OCI-LY7 (cell line): ENCODE results near the gene EFCAB11. TPM values are rescaled to one million over a fixed set of nuclear protein-coding genes. Genes with fewer than 3 reads are reported as not detected.

ENCODE experiments used
- BruUV-seq: library from RNA; stranded (reverse); fragments of 400-500 nt; replicated peaks from 2 replicates; lab custom pipeline; 2021; lab: Mats Ljungman, UMichigan
- CTCF ChIA-PET: fragments of 300-600 bp; sonication (Branson Sonifier 250); formaldehyde crosslinking; loops from one replicate; lab custom pipeline; 2022; ENCODE audit warnings: antibody characterized with exemption; ENCODE audit not compliant: unreplicated experiment; lab: Charles Lee
- POLR2A ChIA-PET: fragments of 300-600 bp; sonication (Branson Sonifier 250); formaldehyde crosslinking; loops from one replicate; lab custom pipeline; 2022; ENCODE audit warnings: antibody characterized with exemption; lab: Charles Lee
- DNase-seq: peaks from one replicate; pipeline ENCODE4 v3.0.0-alpha.2; 2015; ENCODE audit warnings: low spot score
- H2AFZ ChIP-seq: fragments of 200-600 bp; sonication (generic), shearing (Covaris generic); 2 replicates; pipeline ENCODE4 v1.6.1; 2014; ENCODE audit warnings: mild to moderate bottlenecking, antibody characterized with exemption, low read length, moderate library complexity
- H3K27ac ChIP-seq: fragments of 200-600 bp; sonication (generic); 2 replicates; pipeline ENCODE4 v1.5.1; 2014; ENCODE audit warnings: mixed run types, low read depth, mild to moderate bottlenecking, moderate library complexity, low read length, inconsistent platforms; ENCODE audit not compliant: poor library complexity, severe bottlenecking
- H3K36me3 ChIP-seq: fragments of 200-600 bp; sonication (generic); 2 replicates; pipeline ENCODE4 v1.6.1; 2014; ENCODE audit warnings: mild to moderate bottlenecking, antibody characterized with exemption, low read length, moderate library complexity, mixed read lengths; ENCODE audit not compliant: insufficient read depth
- H3K4me1 ChIP-seq: fragments of 200-600 bp; sonication (generic); 2 replicates; pipeline ENCODE4 v1.5.1; 2014; ENCODE audit warnings: mild to moderate bottlenecking, low read length; ENCODE audit not compliant: insufficient read depth, poor library complexity, severe bottlenecking
- H3K4me2 ChIP-seq: fragments of 200-600 bp; sonication (generic); 2 replicates; pipeline ENCODE4 v1.6.1; 2014; ENCODE audit warnings: mild to moderate bottlenecking, low read length
- H3K4me3 ChIP-seq: fragments of 200-600 bp; sonication (generic); 2 replicates; pipeline ENCODE4 v1.5.1; 2014; ENCODE audit warnings: mild to moderate bottlenecking, low read depth, low read length; ENCODE audit not compliant: poor library complexity, severe bottlenecking
- H3K79me2 ChIP-seq: fragments of 200-600 bp; sonication (generic); 2 replicates; pipeline ENCODE4 v1.6.1; 2016; ENCODE audit warnings: low read depth, mild to moderate bottlenecking, low read length, moderate library complexity, mixed read lengths; ENCODE audit not compliant: insufficient read depth
- H3K9me2 ChIP-seq: fragments of 200-600 bp; sonication (generic); 2 replicates; pipeline ENCODE4 v1.6.1; 2016; ENCODE audit warnings: mild to moderate bottlenecking, low read length, mixed read lengths; ENCODE audit not compliant: insufficient read depth
- H3K9me3 ChIP-seq: fragments of 200-600 bp; sonication (generic); 2 replicates; pipeline ENCODE4 v1.6.1; 2014; ENCODE audit warnings: mild to moderate bottlenecking, mixed run types, low read length, mixed read lengths
- H4K20me1 ChIP-seq: fragments of 200-600 bp; sonication (generic); 2 replicates; pipeline ENCODE4 v1.6.1; 2014; ENCODE audit warnings: mild to moderate bottlenecking, antibody characterized with exemption, low read length, moderate library complexity, mixed read lengths; ENCODE audit not compliant: insufficient read depth
- EZH2phosphoT487 ChIP-seq: fragments of 200-600 bp; sonication (generic); IDR thresholded peaks from 2 replicates; pipeline ENCODE4 v1.6.1; 2018; ENCODE audit warnings: low read depth, borderline replicate concordance, mild to moderate bottlenecking, mixed run types, antibody characterized with exemption, low read length, moderate library complexity, mixed read lengths
- intact Hi-C: fragments of 100-400 bp; cut with micrococcal nuclease; formaldehyde crosslinking; loops from one replicate; pipeline ENCODE4 v1.10.0; 2022; ENCODE audit not compliant: unreplicated experiment
- total RNA-seq, 2 experiments: library from RNA; depleted of rRNA in 1 of 2; stranded (reverse); fragments of >200 nt in 1 of 2; shearing (Covaris generic) in 1 of 2; gene quantifications; 2 replicates each; pipeline ENCODE4 v1.2.3, GENCODE V29; 2014 to 2022
- TF ChIP-seq, protein P1 (sequence below): fragments of 200-600 bp; sonication (generic); conservative IDR thresholded peaks from 2 replicates; pipeline ENCODE4 v1.5.1; 2014; ENCODE audit warnings: mild to moderate bottlenecking, antibody characterized with exemption, low read length, moderate library complexity, mixed read lengths

EFCAB11 gene
- total RNA-seq, 2 experiments from 2014 or later, result 9.3 to 29.5 TPM

DNA sequence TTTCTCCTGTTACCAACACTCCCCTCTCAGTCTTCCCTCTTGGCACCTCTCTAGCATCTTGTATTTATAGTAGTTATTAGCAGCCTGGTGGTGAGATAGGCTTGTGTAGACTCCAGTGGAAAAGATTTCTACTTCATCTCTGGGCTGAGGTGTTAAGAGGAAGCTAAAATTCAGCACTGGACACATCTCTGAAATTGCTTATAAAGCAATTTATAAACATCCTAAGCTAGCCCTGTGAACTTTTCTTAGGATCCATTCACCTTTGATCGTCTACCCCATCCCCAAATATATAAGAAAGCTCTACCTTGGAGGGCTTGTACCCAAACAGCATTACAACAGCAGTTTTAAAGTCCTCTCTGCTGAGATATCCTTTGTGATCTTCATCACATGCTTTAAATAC is 928 bp downstream of the EFCAB11 start:
- Histone ChIP-seq H2AFZ (peak overlapping the region; percentile 68; the same call in 1 of the 2 replicates), H3K79me2 (peaks cover 27% of the 10 kb centered on the region)
- POLR2A ChIA-PET, result no interaction called here

DNA sequence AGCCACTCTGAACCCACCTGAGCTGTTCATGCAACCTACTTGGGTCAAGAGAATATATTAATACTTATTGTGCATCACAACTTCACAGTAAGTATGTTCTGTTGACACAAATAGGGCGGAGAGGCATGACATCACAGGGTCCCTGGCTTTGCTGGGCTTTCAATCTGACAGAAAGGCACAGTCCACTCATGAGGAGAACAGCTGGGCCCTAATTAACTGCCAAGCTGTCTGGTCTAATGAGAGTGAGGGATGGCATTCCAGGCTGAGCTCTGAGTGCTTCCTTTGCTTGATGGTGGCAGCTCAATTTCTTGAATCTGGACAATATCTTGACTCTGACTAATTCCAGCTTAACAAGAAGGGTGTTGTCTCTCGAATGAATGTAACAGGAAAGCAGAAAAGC is 2.0 kb downstream of the EFCAB11 start:
- no TSS peak for BruUV-seq
- POLR2A ChIA-PET, result interaction anchor here (0.7 kb wide), 1 partner anchor 644 kb away, joined by 3 read pairs; no protein-coding TSS in a partner anchor
- peaks cover 7% of the 10 kb centered on the region for H3K9me3 ChIP-seq
- TF ChIP-seq EZH2phosphoT487, result no peak
- TF ChIP-seq, protein P1, sequence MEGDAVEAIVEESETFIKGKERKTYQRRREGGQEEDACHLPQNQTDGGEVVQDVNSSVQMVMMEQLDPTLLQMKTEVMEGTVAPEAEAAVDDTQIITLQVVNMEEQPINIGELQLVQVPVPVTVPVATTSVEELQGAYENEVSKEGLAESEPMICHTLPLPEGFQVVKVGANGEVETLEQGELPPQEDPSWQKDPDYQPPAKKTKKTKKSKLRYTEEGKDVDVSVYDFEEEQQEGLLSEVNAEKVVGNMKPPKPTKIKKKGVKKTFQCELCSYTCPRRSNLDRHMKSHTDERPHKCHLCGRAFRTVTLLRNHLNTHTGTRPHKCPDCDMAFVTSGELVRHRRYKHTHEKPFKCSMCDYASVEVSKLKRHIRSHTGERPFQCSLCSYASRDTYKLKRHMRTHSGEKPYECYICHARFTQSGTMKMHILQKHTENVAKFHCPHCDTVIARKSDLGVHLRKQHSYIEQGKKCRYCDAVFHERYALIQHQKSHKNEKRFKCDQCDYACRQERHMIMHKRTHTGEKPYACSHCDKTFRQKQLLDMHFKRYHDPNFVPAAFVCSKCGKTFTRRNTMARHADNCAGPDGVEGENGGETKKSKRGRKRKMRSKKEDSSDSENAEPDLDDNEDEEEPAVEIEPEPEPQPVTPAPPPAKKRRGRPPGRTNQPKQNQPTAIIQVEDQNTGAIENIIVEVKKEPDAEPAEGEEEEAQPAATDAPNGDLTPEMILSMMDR, result no peak
- no peak overlapping the region for H3K27ac ChIP-seq
- no peaks in the 10 kb centered on the region for H4K20me1 ChIP-seq
- intact Hi-C loops, result loop anchor here (10.0 kb wide), 1 partner anchor 518 kb away; no protein-coding TSS in a partner anchor
- no peak for DNase-seq
- H3K79me2 ChIP-seq, result peaks cover 21% of the 10 kb centered on the region
- H3K9me2 ChIP-seq, result no peaks in the 10 kb centered on the region
- CTCF ChIA-PET, result interaction anchor here (0.6 kb wide), 1 partner anchor 13 kb away, joined by 3 read pairs; no protein-coding TSS in a partner anchor
- H3K4me2 ChIP-seq, result no peak overlapping the region; the same call in 1 of the 2 replicates
- H3K36me3 ChIP-seq, result peaks cover 40% of the 10 kb centered on the region
- peaks cover 26% of the 10 kb centered on the region for H3K4me1 ChIP-seq
- no peak overlapping the region for H2AFZ ChIP-seq
- no peak overlapping the region for H3K4me3 ChIP-seq

More for the DNA sequence above, 928 bp downstream of the EFCAB11 start:
- H3K9me2 ChIP-seq, result no peaks in the 10 kb centered on the region
- TF ChIP-seq, protein P1, result no peak
- TF ChIP-seq EZH2phosphoT487, result no peak
- H3K9me3 ChIP-seq, result peaks cover 18% of the 10 kb centered on the region
- BruUV-seq, result TSS peak; percentile 72
- DNase-seq, result no peak
- peak overlapping the region; percentile 73 for H3K27ac ChIP-seq
- H3K4me2 ChIP-seq, result peak overlapping the region; percentile 79
- CTCF ChIA-PET, result no interaction called here
- intact Hi-C loops, result loop anchor here (10.0 kb wide), 1 partner anchor 519 kb away; no protein-coding TSS in a partner anchor
- peak overlapping the region; percentile 76 for H3K4me3 ChIP-seq
- H3K36me3 ChIP-seq, result peaks cover 46% of the 10 kb centered on the region
- no peaks in the 10 kb centered on the region for H4K20me1 ChIP-seq
- H3K4me1 ChIP-seq, result peaks cover 26% of the 10 kb centered on the region

DNA sequence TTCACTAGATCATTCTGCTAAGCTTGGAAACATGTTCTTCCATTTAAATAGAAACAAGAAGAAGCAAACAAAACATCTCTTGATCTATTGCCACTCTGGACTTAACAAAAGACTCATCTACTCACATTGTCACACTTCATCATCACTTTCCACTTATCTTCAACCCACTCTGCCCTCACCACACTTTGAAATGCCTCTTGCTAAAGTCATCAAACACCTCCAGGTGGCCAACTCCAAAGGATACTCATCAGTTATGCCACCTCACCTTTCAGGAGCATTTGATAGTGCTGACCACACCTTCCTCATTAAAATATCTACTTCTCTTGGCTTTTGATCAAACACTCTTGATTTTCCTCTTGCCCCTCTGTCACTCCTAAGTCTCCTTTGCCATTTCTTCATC is 7.2 kb downstream of the EFCAB11 start:
- Histone ChIP-seq H3K9me2 (no peaks in the 10 kb centered on the region), H4K20me1 (no peaks in the 10 kb centered on the region), H3K27ac (no peak overlapping the region), H3K4me2 (no peak overlapping the region), H3K79me2 (no peaks in the 10 kb centered on the region), H3K4me3 (no peak overlapping the region), H2AFZ (no peak overlapping the region), H3K36me3 (peaks cover 30% of the 10 kb centered on the region), H3K4me1 (no peaks in the 10 kb centered on the region), H3K9me3 (no peaks in the 10 kb centered on the region)
- no peak for TF ChIP-seq EZH2phosphoT487
- TF ChIP-seq, protein P1, result no peak
- no peak for DNase-seq
- CTCF ChIA-PET, result no interaction called here
- BruUV-seq, result no TSS peak
- intact Hi-C loops, result no loop called here
- POLR2A ChIA-PET, result no interaction called here
